K562 (cell line): ENCODE results near the gene THBS1. TPM values are rescaled to one million over a fixed set of nuclear protein-coding genes. Genes with fewer than 3 reads are reported as not detected.

Source experiments
- MTA1 ChIP-seq: fragments of 450-650 bp; IDR thresholded peaks from 2 replicates; pipeline ENCODE4 v1.6.1; 2017; ENCODE audit warnings: borderline replicate concordance
- PYGO2 ChIP-seq: fragments of 450-650 bp; IDR thresholded peaks from 2 replicates; pipeline ENCODE4 v1.6.1; 2016; ENCODE audit warnings: mild to moderate bottlenecking, missing genetic modification characterization, moderate library complexity, missing compliant biosample characterization
- ZEB2 ChIP-seq: fragments of 450-650 bp; IDR thresholded peaks from 2 replicates; pipeline ENCODE4 v1.6.1; 2016
- polyA plus RNA-seq, 8 experiments: library from polyadenylated mRNA; depleted of rRNA in 4 of 8; stranded (reverse) in 5 of 8; unstranded in 3 of 8; fragments of >200 nt; fragmentation: Nextera tagmentation in 2 of 8; fragmentation: Illumina TruSeq in 1 of 8; extraction: Ambion mirVana in 2 of 8; extraction: Trizol in 1 of 8; gene quantifications; 2 replicates each; pipeline versions ENCODE4 v1.2.1 to v1.2.3, GENCODE V29; 2011 to 2014; ENCODE audit warnings: inconsistent platforms in 1 of 8, missing spikeins in 1 of 8
- total RNA-seq, 7 experiments: library from RNA; depleted of rRNA in 6 of 7; stranded (reverse); fragments of >200 nt in 6 of 7; fragmentation: Illumina TruSeq in 2 of 7; extraction: Trizol in 2 of 7; gene quantifications; 2 replicates each; pipeline versions ENCODE4 v1.2.1 to v1.2.3, GENCODE V29; 2011 to 2021; ENCODE audit warnings: low replicate concordance in 1 of 7
- TF ChIP-seq, protein P1 (sequence below): fragments of 450-650 bp; IDR thresholded peaks from 2 replicates; pipeline ENCODE4 v1.6.1; 2016; ENCODE audit warnings: mild to moderate bottlenecking, moderate library complexity

Gene THBS1
- total and polyA plus RNA-seq, 9 of the 15 experiments (the other 6 are each of a cell fraction or from before 2014, with no cell fraction given): 0.04 to 1.3 (median 0.40) TPM

DNA sequence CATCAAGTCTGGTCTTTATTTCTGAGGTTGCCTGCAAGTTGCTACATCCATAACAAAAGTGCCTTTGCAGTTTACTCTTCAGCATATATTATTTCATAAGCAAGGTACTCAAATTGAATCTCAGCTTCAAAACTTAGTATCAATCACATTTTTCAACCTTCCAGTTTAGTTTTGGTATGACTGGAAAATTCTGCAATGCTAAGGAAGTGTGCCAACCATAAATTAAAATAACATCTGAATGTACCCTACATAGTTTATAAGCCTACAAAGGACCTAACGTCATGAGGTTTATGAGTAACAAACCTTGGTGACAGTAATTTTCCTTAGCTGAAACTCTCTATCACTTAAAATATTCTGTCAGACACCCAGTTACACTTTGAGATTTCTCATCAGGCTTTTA, 62.8 kb downstream of the THBS1 start (continued):
- TF ChIP-seq ZEB2: no peak
- no peak for TF ChIP-seq PYGO2
- TF ChIP-seq, protein P1, sequence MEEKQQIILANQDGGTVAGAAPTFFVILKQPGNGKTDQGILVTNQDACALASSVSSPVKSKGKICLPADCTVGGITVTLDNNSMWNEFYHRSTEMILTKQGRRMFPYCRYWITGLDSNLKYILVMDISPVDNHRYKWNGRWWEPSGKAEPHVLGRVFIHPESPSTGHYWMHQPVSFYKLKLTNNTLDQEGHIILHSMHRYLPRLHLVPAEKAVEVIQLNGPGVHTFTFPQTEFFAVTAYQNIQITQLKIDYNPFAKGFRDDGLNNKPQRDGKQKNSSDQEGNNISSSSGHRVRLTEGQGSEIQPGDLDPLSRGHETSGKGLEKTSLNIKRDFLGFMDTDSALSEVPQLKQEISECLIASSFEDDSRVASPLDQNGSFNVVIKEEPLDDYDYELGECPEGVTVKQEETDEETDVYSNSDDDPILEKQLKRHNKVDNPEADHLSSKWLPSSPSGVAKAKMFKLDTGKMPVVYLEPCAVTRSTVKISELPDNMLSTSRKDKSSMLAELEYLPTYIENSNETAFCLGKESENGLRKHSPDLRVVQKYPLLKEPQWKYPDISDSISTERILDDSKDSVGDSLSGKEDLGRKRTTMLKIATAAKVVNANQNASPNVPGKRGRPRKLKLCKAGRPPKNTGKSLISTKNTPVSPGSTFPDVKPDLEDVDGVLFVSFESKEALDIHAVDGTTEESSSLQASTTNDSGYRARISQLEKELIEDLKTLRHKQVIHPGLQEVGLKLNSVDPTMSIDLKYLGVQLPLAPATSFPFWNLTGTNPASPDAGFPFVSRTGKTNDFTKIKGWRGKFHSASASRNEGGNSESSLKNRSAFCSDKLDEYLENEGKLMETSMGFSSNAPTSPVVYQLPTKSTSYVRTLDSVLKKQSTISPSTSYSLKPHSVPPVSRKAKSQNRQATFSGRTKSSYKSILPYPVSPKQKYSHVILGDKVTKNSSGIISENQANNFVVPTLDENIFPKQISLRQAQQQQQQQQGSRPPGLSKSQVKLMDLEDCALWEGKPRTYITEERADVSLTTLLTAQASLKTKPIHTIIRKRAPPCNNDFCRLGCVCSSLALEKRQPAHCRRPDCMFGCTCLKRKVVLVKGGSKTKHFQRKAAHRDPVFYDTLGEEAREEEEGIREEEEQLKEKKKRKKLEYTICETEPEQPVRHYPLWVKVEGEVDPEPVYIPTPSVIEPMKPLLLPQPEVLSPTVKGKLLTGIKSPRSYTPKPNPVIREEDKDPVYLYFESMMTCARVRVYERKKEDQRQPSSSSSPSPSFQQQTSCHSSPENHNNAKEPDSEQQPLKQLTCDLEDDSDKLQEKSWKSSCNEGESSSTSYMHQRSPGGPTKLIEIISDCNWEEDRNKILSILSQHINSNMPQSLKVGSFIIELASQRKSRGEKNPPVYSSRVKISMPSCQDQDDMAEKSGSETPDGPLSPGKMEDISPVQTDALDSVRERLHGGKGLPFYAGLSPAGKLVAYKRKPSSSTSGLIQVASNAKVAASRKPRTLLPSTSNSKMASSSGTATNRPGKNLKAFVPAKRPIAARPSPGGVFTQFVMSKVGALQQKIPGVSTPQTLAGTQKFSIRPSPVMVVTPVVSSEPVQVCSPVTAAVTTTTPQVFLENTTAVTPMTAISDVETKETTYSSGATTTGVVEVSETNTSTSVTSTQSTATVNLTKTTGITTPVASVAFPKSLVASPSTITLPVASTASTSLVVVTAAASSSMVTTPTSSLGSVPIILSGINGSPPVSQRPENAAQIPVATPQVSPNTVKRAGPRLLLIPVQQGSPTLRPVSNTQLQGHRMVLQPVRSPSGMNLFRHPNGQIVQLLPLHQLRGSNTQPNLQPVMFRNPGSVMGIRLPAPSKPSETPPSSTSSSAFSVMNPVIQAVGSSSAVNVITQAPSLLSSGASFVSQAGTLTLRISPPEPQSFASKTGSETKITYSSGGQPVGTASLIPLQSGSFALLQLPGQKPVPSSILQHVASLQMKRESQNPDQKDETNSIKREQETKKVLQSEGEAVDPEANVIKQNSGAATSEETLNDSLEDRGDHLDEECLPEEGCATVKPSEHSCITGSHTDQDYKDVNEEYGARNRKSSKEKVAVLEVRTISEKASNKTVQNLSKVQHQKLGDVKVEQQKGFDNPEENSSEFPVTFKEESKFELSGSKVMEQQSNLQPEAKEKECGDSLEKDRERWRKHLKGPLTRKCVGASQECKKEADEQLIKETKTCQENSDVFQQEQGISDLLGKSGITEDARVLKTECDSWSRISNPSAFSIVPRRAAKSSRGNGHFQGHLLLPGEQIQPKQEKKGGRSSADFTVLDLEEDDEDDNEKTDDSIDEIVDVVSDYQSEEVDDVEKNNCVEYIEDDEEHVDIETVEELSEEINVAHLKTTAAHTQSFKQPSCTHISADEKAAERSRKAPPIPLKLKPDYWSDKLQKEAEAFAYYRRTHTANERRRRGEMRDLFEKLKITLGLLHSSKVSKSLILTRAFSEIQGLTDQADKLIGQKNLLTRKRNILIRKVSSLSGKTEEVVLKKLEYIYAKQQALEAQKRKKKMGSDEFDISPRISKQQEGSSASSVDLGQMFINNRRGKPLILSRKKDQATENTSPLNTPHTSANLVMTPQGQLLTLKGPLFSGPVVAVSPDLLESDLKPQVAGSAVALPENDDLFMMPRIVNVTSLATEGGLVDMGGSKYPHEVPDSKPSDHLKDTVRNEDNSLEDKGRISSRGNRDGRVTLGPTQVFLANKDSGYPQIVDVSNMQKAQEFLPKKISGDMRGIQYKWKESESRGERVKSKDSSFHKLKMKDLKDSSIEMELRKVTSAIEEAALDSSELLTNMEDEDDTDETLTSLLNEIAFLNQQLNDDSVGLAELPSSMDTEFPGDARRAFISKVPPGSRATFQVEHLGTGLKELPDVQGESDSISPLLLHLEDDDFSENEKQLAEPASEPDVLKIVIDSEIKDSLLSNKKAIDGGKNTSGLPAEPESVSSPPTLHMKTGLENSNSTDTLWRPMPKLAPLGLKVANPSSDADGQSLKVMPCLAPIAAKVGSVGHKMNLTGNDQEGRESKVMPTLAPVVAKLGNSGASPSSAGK: no peak
- no peak for TF ChIP-seq MTA1
